ENCODE data around the gene QARS1. TPM values are rescaled to one million over a fixed set of nuclear protein-coding genes. Genes with fewer than 3 reads are reported as not detected.
A peak's percentile ranks its signal among the peaks of the same experiment; 100 is the strongest.

QARS1 gene
- total and polyA plus RNA-seq, 2 of the 8 experiments (the other 6 are each of a cell fraction or from before 2014, with no cell fraction given), result 353 to 581 TPM

DNA sequence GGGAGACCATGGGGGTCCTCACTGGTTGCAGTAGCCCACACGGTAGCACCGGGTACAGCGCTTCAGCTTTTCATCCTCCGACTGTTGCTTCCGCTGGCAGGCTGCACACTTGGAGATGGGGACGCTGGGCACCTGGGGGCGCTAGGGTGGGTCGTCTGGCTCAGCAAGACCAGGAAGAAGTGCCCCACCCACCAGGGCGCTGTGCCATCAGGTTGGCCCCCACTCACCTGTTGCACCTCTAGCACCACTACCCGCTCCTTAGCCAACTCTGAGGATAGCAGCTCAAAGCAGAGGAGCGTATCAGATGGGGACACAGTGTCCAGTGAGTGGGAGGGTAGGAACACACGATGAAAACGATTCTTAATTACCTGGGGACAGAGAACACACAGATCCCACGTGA lies 7.7 kb upstream of the QARS1 start:
- no peak overlapping the region for H2BK15ac ChIP-seq (ENCODE audit: low read length)
- 88% methylated on average over 14 of the region's 14 CpGs; no CpG with 5 or more reads in 1 of the 2 experiments for WGBS, 2 experiments (ENCODE audit: extremely low coverage in 1 of 2, insufficient coverage in 1 of 2, insufficient read length in 1 of 2, insufficient replicate concordance in 2 of 2, low coverage in 1 of 2, low lambda C conversion rate in 2 of 2, missing lambda C conversion rate in 1 of 2)
- no peak overlapping the region for H2BK5ac ChIP-seq (ENCODE audit: low read depth, low read length)
- no peak overlapping the region for H2AK5ac ChIP-seq (ENCODE audit: low read depth, low read length)
- H3K27me3 ChIP-seq (replicated peaks in 1 of 4; ENCODE audit: control insufficient read depth in 3 of 4, extremely low read depth in 1 of 4, insufficient read depth in 3 of 4, low read length in 3 of 4), result no peaks in the 10 kb centered on the region; a peak in 1 of 7 replicates
- H3K4ac ChIP-seq (replicated peaks; ENCODE audit: insufficient read length, low read depth, low read length), result no peak overlapping the region
- FAIRE-seq (no peak), DNase-seq (ENCODE audit: low read depth in 1 of 2, low spot score in 2 of 2) (no peak)
- TF ChIP-seq RNF2 (IDR thresholded peaks at IDR 0.05; ENCODE audit: borderline replicate concordance, low read depth, low read length, missing control alignments, poor library complexity, severe bottlenecking), result no peak
- TF ChIP-seq POU5F1 (IDR thresholded peaks at IDR 0.05; ENCODE audit: low read depth, low read length), result no peak
- TF ChIP-seq, protein P1, sequence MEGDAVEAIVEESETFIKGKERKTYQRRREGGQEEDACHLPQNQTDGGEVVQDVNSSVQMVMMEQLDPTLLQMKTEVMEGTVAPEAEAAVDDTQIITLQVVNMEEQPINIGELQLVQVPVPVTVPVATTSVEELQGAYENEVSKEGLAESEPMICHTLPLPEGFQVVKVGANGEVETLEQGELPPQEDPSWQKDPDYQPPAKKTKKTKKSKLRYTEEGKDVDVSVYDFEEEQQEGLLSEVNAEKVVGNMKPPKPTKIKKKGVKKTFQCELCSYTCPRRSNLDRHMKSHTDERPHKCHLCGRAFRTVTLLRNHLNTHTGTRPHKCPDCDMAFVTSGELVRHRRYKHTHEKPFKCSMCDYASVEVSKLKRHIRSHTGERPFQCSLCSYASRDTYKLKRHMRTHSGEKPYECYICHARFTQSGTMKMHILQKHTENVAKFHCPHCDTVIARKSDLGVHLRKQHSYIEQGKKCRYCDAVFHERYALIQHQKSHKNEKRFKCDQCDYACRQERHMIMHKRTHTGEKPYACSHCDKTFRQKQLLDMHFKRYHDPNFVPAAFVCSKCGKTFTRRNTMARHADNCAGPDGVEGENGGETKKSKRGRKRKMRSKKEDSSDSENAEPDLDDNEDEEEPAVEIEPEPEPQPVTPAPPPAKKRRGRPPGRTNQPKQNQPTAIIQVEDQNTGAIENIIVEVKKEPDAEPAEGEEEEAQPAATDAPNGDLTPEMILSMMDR (IDR thresholded peaks at IDR 0.05; ENCODE audit: control extremely low read depth in 1 of 3, insufficient read depth in 1 of 3, low read depth in 1 of 3, low read length in 3 of 3), result peak in 1 of 3 experiments; percentile 15; a peak in 1 of 4 replicates
- TF ChIP-seq TEAD4 (IDR thresholded peaks at IDR 0.05; ENCODE audit: low read depth, low read length), result no peak
- TF ChIP-seq SRF (IDR thresholded peaks at IDR 0.05; ENCODE audit: low read depth, low read length), result no peak
- no peak for TF ChIP-seq EP300 (IDR thresholded peaks at IDR 0.05; ENCODE audit: borderline replicate concordance in 1 of 2, low read depth in 2 of 2, low read length in 2 of 2)
- no peak for TF ChIP-seq SIRT6 (IDR thresholded peaks at IDR 0.05; ENCODE audit: low read length)
- H4K5ac ChIP-seq (ENCODE audit: insufficient read length, low read depth, low read length), result no peak overlapping the region
- no peak overlapping the region for H2BK12ac ChIP-seq (ENCODE audit: low read depth, low read length)
- peaks cover 0 to 20% of the 10 kb centered on the region in 2 experiments for H4K20me1 ChIP-seq (replicated peaks in 1 of 2; ENCODE audit: control insufficient read depth in 1 of 2, insufficient read depth in 2 of 2, low read length in 2 of 2)
- ChIA-PET CTCF (ENCODE audit: partially characterized antibody) (interaction anchor here (0.7 to 3.2 kb wide), 3 partner anchors 18 to 45 kb away, joined by 3 to 16 read pairs (median 3); partner anchors contain the start of gene QRICH1), POLR2A (ENCODE audit: partially characterized antibody) (interaction anchor here (1.4 to 27.9 kb wide), 5 partner anchors 1 to 94 kb away, joined by 3 to 508 read pairs (median 141); partner anchors contain the start of genes DALRD3, IMPDH2, NDUFAF3 and QARS1)
- no peak overlapping the region; the same call in 1 of the 2 replicates for H4K8ac ChIP-seq (ENCODE audit: extremely low read depth, insufficient read depth, low read length)
- no peaks in the 10 kb centered on the region for H3K4me1 ChIP-seq (replicated peaks in 1 of 4; ENCODE audit: control insufficient read depth in 3 of 4, insufficient read depth in 4 of 4, low read length in 3 of 4)
- no peak overlapping the region for H2BK120ac ChIP-seq (replicated peaks; ENCODE audit: low read depth, low read length)
- no peaks in the 10 kb centered on the region for H3K23me2 ChIP-seq (ENCODE audit: low read depth, low read length)
- H3K14ac ChIP-seq (ENCODE audit: insufficient read length), result no peak overlapping the region
- H3K79me1 ChIP-seq (ENCODE audit: low read depth, low read length), result no peaks in the 10 kb centered on the region
- no peak overlapping the region for H3K9ac ChIP-seq (replicated peaks in 1 of 4; ENCODE audit: extremely low read depth in 1 of 4, low read depth in 3 of 4, low read length in 3 of 4)
- no peak overlapping the region for H2AFZ ChIP-seq (ENCODE audit: low read length)
- H2BK20ac ChIP-seq (ENCODE audit: low read length), result no peak overlapping the region
- H3K23ac ChIP-seq (ENCODE audit: insufficient read length), result no peak overlapping the region
- no peak overlapping the region for H3K56ac ChIP-seq (replicated peaks; ENCODE audit: insufficient read length, low read depth, low read length)
- H3K36me3 ChIP-seq (ENCODE audit: control insufficient read depth in 2 of 4, insufficient read depth in 4 of 4, low read length in 3 of 4), result peaks cover 29 to 80% (median 71%) of the 10 kb centered on the region in 4 experiments
- no peak overlapping the region for H4K91ac ChIP-seq (replicated peaks; ENCODE audit: insufficient read length, low read length)
- H3K18ac ChIP-seq (ENCODE audit: extremely low read depth, low read length), result no peak overlapping the region
- H3K27ac ChIP-seq (ENCODE audit: low read depth, low read length), result no peak overlapping the region
- no peaks in the 10 kb centered on the region for H3K79me2 ChIP-seq (ENCODE audit: control insufficient read depth in 1 of 2, insufficient read depth in 2 of 2, low read length in 2 of 2)
- H3K9me3 ChIP-seq (ENCODE audit: insufficient read depth in 2 of 2, low read depth in 1 of 2, low read length in 1 of 2), result no peaks in the 10 kb centered on the region
- H3K4me3 ChIP-seq (ENCODE audit: extremely low read depth in 1 of 4, insufficient read depth in 2 of 4, low read depth in 3 of 4, low read length in 4 of 4), result no peak overlapping the region
- H3K4me2 ChIP-seq (ENCODE audit: insufficient read depth in 1 of 2, low read depth in 2 of 2, low read length in 2 of 2), result no peak overlapping the region

Data from H1 (cell line).